Measurements from ENCODE around the gene STXBP6.

STXBP6 gene

DNA sequence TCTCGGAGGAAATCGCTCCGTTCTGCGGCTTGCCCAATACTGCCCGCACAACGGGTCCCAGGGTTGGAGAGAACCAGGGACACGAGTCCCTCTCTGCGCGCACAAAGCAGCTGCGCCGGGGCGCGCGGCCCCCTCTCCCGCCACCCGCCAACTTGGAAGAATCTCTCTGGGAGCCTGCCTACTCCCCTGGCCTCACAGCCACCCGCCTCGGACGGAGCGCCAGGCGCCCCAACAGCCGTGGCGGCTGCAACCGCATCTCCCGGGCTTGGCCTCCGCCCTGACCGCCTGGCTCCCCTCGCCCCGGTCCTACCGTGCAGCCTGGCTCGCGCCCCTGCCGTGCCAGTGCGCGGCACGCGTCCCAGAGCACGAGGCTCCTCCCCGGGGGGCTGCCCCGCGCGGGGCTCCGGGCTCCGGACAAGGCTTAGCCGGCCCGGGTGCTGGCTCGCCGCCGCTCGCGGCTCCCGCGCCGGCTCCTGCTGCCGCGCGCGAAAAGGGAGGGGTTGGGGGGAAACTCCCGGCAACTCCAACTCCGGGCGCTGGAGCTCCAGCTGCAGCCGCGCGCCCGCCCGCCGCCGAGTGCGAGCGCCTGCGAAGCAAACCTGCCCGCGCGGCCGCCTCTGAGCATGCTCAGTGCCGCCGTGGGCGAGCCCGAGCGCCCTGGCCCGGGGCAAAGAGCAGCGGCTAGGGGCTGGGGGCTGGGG is at the start of gene STXBP6:
Gene STXBP6, minus strand, starts transcription at position 580 of the 701 bp plus-strand sequence. CDS start 75,329 bp downstream, outside the sequence.
- peak; percentile 58 for DNase-seq

DNA sequence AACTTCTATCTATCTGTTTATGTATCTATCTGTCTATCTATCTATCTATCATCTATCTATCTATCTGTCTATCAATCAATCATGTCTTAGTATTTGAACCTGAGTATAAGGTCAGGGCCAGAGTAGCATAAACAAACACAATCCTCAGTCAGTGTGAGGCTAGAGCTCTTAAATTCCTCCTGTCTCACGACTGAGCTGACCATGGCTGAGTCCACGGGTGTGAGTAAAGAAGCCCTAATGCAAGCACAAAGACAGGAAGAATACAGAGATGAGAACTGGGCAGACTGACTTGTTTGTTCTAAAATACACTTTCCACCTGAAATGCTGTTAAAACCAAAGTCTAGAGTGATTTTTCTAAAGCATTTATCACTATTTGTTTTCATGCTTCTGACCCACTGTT is 47.2 kb upstream of the STXBP6 start:
- DNase-seq, result no peak

DNA sequence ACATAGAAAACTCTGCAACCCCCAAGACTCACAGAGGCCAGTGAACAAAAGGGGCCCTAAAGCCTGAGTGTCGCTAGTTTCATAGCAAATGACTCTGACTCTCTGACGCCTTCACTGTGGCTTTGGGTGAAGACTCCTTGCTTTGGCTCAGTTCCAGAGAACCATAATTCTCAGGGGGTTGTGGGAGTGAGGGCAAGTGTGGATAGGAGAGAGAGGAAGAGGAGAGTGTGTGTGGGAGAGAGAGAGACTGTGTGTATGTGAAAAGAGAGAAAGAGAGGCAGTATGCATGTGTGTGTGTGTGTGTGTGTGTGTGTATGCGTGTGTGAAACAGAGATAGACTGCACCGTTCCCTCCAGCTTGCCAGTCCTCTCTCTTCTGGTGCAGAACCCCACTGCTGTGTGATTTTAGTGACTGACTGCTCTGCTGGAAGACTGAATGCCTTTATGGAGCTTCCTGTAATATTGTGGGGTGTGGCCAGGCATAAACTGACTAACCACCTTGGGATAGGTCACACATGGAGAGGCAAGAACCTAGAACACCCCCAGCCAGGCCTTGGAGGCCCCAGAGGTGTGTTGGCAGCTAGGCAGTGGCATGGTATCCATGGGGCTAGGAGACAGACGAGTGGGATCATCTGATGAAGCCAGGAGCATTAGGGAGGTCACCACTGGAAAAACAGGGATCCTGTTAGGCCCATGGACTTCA is 45.9 kb upstream of the STXBP6 start:
- DNase-seq, result no peak

DNA sequence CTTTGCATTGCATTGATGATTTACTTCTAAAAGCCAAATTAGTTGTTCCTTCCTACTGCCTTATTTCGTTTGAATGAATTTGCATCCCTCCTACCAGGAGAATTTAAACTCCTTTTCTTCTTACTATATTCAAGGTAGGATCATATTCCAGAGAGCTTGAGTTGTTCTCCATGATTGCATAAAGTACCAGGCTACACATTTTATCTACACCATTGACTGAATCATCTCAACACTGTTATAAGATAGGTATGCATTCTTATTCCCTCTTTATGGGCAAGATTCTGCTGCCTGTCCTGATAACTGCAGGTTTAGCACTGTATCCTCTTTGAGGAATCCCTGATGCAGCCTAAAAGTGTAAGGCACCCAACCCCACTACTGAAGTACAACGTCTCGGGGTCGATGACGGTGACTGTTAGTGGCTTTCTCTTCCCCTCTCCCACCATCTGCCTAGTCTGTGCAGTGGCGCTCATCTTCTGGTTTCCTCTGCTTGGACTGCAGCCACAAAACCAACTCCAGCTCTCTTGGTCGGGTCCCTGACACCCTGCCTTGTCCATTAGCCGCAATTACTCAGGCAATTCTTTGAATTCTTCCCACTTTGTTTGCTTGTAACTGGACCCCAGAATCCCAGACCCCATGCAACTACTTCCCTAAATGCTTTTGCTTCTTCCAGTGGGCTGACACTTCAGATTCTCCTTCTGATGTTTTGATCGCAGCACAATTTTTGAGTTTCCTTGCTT is 44.4 kb upstream of the STXBP6 start:
- no peak for DNase-seq

DNA sequence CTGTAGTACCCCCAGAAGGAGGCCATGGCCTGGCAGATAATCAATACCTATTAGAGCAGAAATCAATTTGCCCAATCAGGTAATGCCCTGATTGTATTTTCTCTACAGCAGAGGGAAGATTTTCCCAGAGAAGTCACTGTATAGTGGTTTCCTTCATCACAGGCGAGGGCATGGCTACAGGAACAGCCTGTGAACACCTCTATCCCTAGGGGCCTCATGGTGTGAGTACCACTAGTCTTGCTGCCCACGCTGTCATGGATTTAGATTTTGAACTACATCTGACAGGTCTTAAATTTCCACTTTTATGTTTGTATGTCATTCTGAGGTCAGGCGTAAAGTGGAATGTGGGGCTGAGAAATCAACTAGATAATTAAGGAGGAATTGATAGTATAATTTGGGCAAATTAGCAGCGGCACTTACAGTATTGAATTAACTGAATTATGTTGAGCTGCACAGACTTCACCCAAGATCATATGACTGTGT is 42.4 kb upstream of the STXBP6 start:
- no peak for DNase-seq

DNA sequence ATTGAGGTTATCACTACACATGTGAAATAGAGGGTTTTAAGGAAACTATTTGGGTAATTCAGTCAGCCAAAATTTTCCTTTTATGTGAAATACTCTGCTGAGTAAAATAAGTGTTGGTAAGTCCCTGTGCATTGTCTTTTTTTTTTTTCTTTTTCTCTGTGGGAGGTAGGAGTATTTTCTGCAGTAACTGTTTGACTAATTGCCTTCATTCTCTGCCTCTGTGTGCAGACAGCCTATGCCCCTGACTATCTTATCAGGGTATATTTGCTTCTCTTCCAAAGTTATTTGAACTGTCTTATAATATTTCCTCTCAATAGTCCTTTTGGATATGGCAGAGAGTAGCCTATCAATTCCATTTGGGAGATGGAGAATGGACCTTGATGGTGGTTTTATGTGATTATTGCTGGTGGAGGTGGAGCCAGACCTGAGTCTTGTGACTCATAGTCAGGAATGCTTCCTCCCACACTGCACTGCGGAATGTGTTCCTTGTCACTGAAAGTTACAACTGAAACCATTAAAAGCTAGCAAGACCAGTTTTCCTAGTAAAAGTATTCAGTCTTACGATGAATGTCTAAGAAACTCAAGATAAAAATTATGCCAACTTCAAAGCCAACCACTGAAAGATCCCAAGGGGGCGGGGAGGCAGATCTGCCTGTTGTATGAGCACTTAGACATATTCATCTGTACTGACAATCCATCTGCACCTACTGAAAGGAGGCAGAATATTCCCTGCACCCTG is 40.9 kb upstream of the STXBP6 start:
- no peak for DNase-seq

DNA sequence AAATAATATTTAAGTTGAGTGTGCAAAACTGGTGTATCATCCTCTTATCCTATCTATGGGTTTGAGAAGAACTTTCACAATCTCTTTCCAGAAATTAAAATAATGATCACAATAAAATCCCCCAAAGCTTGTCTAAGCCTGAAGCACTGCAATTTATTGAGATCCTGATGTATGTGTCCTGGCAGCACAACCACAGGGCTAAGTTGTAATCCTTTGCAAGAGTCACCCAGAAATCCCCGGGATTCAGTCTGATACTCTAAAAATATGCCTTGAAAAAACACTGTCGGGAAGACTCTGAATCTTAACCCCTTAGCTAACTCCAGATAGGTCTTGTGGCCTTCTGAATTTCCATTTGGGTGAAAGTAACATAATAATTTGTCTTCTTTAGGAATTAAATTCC is 40.3 kb upstream of the STXBP6 start:
- no peak for DNase-seq

DNA sequence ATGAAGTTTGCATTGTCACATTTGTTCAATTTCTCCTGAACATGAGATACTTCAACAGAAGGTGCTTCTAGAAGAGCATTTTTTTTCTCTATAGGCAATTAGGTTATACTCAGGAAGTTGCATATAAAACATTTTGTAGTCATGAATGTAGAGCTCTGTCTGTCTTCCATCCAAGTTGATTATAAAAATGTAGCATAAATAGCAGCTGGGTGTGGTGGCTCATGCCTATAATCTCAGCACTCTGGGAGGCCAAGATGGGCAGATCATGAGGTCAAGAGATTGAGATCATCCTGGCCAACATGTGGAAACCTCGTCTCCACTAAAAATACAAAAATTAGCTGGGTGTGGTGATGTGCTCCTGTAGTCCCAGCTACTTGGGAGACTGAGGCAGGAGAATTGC is 39.5 kb upstream of the STXBP6 start:
- DNase-seq, result no peak

DNA sequence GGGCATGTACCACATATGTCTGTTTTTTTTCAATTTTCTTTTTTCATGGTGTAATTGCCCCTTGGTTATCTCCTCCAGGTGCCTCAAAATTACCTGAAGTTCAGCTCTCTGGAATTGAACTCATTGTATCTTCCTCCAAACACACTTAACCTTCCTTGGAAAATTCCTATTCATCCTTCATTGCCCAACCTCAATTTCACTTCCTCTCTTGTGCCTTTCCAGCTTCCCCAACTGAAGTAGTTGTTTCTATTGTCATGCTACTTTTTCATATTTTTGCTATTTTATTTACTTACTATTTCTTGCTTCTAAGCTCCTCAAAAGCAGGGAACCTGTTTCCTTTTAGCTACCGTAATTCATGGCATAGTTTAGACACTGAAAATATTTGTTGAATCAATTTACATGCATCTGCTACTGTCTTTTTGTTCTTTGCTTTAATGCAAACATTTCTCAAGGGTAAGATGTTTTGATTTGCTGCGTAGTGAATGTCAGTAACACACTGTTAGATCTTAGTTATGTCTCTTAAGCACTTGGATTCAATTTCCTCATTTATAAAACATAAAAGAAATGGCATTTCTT is 37.0 kb upstream of the STXBP6 start:
- no peak for DNase-seq

DNA sequence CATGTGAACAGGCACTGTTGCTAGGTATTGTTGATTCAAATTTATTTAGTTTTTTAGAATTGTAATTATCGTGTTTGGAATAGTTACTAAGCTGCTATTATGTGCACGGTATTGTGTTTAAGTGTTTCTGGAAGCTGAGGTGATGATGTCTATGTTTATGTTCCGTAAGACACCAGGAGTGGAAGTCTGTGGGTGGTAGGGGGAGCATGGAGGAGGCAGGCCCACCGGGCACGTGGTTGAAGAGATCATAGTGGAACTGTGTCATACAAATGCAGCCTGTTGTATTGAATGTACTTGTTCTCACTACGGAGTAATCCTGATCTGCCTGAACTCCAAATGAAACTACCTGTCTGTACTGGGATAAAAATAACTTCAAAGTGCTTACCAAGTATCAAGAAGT is 36.1 kb upstream of the STXBP6 start:
- DNase-seq, result no peak

DNA sequence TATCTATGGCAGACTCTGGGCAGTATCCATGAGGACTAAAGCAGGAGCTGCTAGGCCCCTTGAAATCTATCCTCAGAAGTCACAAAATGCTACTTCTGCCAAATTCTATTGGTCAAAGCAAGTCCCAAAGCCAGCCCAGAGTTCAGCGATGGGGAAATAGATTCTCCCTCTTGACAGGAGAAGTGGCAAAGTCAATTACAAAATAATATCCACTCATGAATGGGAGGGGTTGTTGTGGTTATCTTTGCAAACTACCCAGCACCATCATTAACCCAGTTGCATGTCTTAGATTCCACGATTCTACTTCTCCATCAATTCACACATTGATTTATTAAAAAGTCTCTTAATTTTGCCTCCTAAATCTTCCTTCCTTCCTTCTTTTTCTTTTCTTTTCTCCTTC is 30.7 kb upstream of the STXBP6 start:
- no peak for DNase-seq

DNA sequence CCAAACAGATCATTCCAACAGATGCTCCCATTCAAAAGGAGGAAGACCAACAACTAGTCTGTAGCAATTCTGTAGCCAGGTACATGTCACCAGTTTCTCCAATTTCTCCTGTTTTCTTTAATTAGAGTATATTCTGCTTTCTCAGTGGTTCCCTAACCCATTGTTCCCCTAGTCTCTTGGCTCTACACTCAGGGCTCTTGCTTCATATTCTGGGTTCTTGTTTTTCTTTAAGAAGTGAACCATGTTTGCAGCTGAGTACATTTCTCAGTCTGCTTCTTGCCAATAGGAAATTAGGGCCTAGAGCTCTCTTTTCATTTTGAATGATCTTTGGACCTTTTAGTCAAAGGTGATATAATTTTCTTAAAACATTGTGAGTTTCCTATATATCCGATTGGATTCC is 29.4 kb upstream of the STXBP6 start:
- DNase-seq, result no peak

DNA sequence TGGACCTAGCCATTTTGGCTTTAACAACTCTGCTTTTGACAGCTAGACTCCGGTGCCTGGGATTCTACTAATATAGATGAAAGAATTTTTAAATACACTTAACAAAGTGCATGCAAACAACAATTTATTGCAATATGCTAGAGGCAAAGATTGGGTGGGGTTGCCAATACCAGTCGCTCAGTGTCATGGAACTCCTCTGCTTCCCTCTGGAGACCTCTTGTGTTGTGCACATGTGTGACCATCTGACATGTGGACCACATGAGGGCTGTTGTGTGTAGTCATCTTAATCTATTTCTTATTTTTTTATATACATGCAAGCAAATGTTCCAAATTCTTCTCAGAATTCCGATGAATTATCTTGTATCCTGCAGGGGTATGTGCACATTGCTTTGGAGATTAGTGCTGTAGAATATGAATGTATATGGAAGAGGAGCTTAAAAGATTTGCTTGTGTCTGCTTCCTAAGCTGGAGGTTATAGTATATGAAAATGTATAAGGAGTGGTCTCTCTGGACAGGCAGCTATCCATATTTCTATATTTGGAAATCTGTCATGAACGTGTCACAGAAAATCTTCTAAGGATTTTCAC is 24.2 kb upstream of the STXBP6 start:
- DNase-seq, result no peak

DNA sequence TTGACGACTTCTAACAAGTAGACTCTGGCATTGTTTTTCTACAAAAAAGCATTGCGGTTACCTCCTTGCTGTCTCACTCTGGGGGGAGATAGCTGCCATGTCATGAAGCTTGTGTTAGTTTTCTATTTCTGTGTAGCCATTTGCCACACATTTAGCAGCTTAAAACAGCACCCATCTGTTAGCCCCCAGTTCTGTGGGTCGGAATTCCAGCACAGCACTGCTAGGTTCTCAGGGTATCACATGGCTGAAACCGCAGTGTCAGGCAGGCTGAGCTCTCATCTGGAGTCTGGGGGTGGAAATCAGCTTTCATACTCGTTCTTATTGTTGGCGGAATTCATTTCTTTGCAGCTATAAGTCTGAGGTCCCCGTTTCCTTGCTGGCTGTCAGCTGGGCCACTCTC is 19.9 kb upstream of the STXBP6 start:
- no peak for DNase-seq

DNA sequence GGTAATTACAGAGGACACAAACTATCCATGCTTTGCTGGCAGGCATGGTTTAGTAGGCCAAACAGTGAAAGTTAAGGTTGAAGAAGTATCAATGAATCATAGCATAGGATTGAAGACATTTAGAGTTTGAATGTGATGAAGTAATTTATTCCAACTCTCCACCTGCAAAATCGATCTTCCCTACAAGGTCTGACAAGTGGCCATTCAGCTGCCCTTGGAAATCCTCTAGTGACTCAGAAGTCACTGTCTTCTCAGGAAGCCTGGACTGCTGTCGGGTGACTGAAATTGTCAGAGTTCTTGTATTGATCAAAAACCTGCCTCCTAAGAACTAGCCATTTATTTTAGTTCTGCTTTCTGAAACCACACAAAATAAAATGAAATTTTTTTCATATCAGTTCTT is 17.7 kb upstream of the STXBP6 start:
- DNase-seq, result no peak

DNA sequence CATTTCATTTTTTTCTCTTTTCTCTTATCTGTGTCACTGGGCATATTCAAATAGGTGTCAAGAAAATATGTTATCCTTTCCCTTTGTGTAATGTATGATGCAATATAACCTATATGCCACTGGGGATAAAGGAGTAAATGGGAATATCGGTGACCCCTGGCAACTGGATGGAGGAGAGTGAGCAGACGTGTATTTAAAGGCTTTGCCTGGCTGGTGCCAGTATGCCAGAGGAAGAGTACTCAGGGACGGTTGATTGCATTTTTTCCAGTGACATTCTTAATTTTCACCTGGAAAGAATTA is 12.0 kb upstream of the STXBP6 start:
- DNase-seq, result no peak

DNA sequence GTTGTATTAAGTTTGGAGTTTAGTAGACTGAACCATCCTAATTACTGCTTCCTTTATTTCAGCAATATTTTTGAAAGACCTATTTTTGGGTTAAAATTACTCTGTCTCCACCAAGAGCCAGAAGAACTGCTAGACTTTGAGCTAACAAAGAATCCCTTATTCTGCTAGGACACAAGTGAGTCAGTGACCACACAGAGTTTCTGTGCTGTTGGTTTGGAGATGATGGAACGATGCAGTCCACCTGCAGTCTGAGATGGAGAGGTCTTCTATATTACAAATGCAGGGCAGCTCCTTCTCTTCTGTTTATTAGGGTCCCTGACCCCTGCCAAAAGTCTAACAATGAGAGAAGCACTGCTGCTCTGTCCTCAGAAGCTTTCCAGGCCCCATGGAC is 6.7 kb upstream of the STXBP6 start:
- no peak for DNase-seq

DNA sequence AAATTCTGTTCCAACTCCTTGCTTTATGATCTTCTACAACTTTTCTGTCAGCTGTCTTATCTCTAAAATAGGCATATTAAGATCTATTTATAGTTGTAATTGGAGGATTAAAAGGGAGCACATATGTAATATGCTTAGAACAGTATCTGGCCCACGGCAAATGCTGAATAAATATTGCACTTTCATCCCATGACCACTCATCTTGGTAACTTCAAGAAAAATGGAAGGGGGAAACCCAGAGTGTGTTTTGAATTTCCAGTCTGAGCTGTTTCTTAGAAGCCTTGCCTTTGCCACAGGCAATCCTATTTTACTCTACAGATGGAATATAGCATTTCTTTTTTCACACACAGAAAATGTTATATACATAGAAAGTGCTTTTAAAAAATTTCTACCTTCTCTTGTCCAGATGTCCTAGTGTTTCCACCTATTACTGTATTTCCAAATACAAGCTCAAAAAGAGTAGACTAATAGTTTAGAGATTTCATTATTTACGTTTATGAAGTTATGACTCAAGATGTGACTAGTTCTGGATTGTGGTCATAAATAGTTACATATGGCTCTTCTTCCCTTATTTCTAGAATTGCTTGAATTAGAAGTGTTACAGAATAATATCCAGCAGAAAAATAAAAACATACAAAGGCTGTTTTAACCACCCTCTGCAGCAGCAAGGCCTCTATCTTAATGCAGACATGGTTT is 6.2 kb upstream of the STXBP6 start:
- no peak for DNase-seq

DNA sequence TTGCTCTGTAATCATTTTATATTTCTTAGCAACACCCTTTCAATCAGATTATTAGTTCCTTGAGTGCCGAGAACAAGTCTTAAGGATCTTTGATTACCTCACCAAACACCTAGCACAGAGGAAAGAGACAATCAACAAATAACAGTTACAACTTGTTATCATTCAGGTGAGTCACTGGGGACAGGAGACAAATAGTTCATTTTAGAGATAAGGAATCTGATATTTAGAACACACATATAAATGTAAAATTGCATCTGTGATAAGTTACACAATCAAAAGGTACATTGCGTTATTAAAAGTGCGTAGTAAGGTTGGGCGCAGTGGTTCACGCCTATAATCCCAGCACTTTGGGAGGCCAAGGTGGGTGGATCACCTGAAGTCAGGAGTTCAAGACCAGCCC is 5.1 kb upstream of the STXBP6 start:
- no peak for DNase-seq

DNA sequence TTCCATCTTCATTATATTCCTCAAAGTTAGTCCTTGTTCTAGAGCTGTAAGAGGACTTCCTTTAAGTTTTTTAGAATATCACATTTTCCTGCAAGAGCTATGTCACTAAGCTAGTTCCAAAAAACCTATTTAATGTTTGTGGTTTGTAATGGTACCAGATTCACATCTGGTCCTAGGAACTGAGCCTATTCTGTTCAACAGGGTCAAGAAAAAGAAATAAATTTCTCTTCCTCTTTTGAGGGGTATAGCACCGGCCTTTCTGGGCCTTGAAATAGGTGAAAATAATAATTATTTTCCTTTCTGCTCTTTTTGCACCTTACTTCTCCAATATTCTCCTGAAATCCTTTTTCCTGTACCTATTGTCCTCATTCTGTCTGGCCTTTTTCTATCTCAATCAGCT is 3.6 kb upstream of the STXBP6 start:
- no peak for DNase-seq

DNA sequence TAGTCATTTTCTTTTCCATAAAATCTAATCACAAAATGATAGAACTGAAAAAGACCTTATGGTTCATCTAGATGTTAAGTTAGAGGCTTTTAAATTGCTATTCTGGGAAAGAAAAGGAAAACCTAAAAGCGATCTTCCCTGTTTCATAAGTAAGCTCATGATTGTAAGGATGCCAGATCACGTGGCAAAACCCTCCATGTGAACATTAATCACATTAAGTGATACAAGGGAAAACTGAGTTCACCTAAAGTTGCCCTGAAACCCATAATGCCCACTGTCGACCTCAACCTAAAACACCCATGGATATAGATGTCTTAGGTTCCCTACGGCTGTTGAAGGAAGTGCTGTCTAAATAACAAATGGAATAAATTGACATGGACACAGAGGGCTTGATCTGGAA is 3.0 kb upstream of the STXBP6 start:
- DNase-seq, result no peak

DNA sequence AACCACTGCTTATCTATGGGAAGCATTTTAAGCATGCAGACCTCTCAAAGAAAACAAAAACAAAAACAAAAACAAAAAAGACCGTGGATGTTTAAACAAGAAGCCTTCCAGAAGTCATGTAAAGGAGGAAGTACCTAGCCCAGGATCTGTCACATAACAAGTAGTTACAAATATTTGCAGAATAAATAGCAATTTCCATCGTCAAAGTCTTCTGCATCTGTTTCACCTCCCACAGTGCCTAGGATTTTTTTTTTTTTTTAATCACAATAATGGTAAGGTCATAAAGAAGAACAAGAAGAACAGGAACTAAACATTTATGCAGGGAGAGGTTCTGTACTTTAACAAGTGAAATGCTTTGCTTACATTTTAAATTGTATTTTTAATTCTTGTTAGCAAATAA is 2.4 kb upstream of the STXBP6 start:
- no peak for DNase-seq

Data from NCI-H510A treated with DMSO at 0.1 percent for 48 hours (cell line).